ENCODE measurements around the gene FZD2. TPM values are rescaled to one million over a fixed set of nuclear protein-coding genes. Genes with fewer than 3 reads are reported as not detected.
A peak's percentile ranks its signal among the peaks of the same experiment; 100 is the strongest.
"Not testable (repeated sequence)": the region's sequence is repeated elsewhere in the genome, so short reads cannot be mapped to it uniquely, and the experiment has no call there.

FZD2 gene
- polyA plus RNA-seq, 3 donors: 30.7 to 48.9 (median 38.2) TPM

DNA sequence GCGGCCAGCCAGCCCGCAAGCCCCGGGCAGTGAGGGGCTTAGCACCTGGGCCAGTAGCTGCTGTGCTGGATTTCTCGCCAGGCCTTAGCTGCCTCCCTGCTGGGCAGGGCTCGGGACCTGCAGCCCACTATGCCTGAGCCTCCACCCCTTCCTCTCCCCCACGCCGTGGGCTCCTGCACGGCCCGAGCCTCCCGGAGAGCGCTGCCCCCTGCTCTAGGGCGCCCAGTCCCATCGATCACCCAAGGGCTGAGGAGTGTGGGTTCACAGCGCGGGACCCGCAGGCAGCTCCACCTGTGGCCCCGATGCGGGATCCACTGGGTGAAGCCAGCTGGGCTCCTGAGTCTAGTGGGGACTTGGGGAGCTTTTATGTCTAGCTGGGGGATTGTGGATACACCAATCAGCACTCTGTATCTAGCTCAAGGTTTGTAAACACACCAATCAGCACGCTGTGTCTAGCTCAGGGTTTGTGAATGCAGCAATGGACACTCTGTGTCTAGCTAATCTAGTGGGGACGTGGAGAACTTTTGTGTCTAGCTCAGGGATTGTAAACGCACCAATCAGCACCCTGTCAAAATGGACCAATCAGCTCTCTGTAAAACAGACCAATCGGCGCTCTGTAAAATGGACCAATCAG is 11.1 kb downstream of the FZD2 start:
- not testable (repeated sequence) for DNase-seq

DNA sequence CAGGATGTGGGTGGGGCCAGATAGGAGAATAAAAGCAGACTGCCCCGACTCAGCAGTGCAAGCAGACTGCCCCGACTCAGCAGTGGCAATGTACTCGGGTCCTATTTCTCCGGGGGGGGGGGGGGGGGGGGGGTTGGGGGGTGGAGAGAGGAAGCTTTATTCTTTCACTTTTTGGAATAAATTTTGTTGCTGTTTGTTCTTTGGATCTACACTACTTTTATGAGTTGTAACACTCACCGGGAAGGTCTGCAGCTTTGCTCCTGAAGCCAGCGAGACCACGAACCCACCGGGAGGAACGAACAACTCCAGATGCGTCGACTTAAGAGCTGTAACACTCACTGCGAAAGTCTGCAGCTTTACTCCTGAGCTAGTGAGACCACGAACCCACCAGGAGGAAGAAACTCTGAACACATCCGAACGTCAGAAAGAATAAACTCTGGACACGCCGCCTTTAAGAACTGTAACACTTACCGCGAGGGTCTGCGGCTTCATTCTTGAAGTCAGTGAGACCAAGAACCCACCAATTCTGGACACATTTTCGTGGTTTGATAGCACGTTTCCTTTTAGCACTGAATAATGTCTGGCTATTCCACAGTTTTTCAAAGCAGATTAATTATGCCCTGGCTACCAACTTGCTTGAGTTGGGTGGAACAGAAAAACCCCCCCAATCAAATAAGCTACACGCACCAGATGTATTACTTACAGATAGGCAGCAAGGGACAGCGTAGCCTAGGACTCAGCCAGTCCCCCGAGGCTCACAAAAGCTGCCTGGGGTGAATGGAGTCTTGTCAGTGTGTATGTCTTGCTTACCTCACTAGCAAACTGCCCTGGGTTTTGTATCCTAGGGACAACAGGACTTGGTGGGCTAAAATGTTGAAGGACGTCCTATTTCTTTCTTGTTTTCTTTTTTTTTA is 11.9 kb downstream of the FZD2 start:
- DNase-seq: no peak

- DNase-seq: no peak
These were observed 15.5 kb downstream of the FZD2 start for GRCh38 chr17:44572801-44573200.

DNA sequence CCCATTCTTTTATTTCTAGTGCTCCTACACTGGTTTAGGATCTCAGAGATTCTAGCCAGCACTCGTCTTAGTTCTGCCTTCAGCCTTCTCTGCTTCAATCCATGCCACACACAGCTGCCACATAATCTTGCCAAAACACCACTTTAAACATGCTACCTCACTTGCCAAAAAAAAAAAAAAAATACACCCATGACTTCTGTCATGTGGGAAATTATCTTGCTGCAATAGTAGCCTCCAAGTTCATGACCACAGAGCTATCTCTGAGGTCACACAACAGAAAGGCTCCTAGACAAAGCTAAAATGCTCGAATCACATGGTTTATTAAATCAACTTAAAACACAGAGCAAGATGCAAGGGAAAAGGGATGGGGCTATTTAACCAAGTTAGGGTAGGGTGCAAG is 18.1 kb downstream of the FZD2 start:
- DNase-seq: no peak

DNA sequence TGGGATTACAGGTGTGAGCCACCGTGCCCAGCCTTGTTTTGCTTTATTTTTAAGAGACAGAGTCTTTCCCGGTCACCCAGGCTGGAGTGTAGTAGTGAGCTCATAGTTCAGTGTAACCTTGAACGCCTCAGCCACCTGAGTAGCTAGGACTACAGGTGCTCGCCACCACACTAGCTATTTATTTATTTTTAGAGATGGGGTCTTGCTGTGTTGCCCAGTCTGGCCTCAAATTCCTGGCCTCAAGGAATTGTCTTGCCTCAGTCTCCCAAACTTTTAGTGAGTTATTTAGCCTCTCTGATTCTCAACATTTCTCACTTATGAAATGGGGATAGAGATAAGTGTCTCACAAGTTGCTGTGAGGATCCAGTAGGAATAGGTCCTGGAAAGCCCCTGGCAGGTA is 21.7 kb downstream of the FZD2 start:
- no peak for DNase-seq

GRCh38 chr17:44581868-44582267 is 24.6 kb downstream of the FZD2 start:
- no peak for DNase-seq

DNA sequence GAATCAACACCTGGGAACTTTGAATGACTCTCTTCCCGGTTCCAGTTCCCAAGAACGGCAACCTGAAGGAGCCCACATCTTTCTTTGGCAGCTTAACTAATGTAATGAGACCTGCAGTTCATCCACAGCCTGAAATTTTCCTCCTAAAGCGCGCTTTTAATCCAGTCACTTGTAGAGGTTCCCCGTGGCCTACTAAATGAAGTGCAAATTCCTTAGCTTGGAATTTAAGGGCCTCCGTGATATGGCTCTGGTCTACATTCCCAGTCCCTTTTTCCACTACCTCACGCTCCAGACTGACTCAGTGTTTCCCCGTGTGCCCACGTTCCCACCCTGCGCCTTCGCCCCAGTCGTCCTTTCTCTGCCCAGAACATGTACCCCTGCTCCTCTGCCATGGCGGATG is 27.2 kb downstream of the FZD2 start:
- DNase-seq: no peak

- no peak for DNase-seq
These were observed 28.0 kb downstream of the FZD2 start for GRCh38 chr17:44585315-44585714.

DNA sequence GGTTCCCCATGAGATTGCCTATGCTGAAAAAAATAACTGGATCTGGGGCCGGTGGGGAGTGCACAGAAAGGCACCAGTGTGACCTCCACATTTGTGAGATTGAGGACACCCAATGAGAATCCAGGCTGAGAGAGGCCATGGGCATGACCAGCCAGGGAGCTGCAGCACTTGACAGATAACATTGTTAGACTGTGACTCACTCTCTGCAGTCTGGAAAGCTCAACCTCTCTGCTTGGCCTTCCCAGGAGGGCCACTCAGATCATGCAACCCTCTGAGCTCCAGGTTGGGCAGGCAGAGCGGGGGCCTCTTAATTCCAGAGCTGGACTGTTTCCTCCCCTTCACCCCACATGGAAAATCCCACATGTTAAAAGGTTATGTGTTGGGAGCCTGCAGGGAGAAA is 30.1 kb downstream of the FZD2 start:
- DNase-seq: no peak

DNA sequence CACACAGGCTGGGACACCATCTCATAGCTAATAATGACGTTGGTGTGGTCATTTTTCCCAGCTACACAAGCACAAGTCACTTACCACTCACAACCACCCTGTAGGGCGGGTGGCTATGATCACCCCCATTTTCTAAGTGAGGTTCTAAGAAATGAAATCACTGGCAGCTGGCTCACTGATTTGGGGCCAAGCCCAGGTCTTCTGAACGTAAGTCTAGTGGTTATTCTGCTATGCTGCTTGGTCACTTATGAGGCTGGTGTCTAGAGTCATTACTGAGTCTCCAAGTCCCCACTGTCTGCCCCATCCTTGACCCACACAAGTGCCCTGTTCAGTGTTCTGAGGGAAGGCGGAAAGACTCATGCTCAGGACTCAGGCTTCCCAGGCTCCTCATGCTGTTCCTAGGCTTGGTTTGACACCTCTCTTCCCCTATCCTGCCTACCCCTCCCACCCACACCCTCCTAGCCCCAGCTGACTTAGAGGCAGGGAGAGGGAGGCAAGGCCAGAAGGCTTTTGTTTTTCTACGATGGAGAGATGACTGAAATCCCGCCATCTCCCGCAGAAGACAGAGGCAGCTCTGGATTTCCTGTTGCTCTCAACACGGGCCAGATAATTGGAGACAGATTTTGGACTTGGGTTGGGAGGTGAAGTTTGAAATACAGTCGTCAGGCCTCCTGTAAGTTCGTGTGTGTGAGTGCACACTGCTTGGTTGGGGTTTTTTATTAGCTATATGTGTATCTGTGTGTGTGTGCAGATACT is 32.2 kb downstream of the FZD2 start:
- DNase-seq: no peak

- not testable (repeated sequence) for DNase-seq
These were observed 32.8 kb downstream of the FZD2 start for GRCh38 chr17:44590072-44590462.

- not testable (repeated sequence) for DNase-seq
These were observed 33.5 kb downstream of the FZD2 start for GRCh38 chr17:44590762-44591161.

DNA sequence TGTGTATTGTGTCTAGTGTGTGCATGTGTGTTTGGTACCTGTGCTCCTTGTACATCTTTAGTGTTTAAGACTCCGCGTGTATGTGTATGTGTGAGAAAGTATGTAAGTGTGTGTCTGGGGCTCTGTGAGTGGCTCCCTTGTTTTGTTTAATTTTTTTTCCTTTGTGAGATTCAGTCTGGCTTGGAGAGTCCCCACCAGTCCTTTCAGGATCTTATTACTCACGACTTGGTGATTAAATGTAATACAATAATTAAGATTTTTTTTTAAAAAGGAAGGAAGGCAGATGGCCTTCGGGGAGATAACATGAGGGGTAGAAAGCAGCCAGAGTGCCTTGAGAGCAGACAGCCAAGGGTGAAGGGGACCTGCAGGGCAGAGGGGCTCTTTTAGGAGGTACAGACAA is 33.9 kb downstream of the FZD2 start:
- no peak for DNase-seq

DNA sequence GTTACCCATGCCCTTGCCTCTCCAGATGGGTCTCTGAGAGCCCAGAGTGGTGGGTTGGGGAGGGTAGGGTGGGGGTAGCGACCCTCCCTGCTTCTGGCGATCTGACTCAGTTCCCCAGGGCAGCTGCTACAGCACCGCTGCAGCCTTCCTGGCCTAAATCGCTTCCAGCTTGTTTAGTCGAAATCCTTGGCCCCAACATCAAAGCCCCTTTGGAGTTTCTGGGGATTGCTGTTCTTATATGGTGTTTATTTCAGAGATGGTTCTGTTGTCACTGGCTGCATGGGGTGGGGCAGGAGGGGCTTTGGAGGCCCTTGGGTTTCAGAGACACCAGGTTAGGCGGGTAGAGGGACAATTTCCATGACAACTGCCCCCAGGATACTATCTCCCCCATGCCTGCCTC is 35.9 kb downstream of the FZD2 start:
- no peak for DNase-seq

- DNase-seq: no peak
These were observed 38.0 kb downstream of the FZD2 start for GRCh38 chr17:44595216-44595775.

DNA sequence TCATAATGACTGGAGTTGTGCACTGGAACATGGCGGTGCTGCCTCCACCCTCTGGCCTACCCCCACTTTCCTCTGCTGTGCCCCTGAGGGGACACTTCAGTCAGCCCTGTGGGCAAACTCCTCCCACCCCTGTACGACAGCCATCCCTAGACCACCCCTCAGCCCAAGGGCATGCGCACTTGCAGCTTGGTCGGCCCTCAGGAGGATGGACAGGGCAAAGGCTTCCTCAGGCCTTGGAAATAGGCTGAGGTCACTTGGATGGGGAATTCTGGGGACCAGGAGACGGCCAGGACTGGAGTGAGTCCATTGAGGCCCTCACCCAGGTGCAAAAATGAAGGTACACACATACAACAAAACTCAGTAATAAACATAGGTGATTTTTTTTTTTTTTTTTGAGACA is 41.0 kb downstream of the FZD2 start:
- DNase-seq: no peak

GRCh38 chr17:44598932-44599297 is 41.6 kb downstream of the FZD2 start:
- DNase-seq: no peak

DNA sequence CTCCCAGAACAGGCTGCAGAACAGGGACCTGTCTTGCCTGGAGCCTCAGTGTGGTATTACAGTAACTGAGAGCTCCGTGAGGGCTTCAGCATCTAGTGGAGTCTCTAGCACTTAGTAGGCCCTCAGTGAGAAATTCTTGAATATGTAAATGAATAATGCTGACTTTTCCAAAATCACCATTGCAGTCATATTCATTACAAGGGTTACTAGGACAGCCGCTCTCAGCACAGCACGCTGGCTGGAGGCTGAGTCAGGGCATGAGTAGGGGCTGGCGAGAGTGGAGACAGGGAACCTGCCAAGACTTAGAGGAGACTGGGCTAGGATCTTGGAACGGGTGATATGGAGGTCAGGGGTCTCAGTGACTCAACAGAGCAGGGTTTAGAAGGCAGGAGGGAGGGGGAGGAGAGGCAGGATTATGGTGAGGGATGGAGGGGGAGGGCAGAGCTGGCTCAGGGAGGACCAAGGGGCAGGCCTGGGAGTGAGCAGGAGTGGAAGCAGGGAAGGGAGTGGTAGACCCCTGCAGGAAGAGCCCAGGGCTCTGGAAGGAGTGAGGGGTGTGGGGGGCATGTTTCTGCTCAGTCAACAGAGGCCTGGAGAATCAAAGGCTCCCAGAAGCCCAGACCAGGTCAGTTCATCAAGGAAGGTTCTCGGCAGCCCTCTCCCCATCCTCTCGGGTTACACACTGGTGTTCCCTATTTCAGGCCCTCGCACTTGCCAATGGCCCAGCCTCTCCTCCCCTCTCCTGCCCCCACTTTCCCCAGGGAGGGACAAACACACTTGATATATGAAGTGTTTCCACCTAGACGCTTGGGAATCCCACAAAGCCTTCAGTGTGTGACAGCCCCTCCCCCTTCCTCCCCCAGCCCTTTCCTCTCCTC is 42.3 kb downstream of the FZD2 start:
- DNase-seq: peak; percentile 78

DNA sequence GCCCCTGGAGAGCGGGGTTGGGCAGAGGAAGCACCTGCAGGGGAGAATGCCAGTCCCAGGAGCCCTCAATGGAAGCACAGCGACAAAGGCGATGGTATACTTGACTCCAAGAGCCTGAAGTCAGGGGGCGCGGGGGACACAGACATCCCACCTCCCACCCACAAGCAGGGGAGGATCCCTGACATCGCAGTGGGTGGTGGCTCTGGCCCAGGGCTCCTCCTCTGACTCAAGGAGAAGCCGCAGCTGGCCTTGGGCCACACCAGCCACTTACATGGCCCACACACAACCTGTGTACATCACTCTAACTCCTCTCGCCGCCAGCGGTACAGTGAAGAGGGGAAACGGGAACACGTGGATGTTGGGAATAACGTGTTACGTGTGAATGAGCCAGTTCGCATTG is 44.3 kb downstream of the FZD2 start:
- no peak for DNase-seq

DNA sequence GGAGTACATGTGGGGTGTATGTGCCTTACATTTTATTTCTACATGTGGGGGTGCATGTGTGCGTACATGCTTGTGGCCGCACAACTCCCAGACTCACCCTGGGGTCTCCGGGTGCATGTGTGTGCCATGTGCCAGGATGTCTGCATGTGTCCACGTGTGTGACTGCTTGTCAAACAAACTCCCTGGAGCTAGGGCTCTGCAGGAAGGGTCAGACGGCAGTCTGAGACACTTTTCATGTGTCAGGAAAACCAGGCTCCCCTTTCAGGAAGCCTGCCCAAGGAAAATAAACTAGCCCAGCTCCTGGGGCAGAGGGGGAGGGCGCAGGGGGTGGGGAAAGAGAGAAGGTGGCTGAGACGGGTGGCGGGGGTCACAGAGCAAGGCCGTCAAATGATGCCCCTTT is 44.7 kb downstream of the FZD2 start:
- no peak for DNase-seq

- no peak for DNase-seq
These were observed 45.1 kb downstream of the FZD2 start for GRCh38 chr17:44602390-44602789.

Measured in renal pelvis (tissue), 4 donors.